ENCODE measurements around the gene PELI1. TPM values are rescaled to one million over a fixed set of nuclear protein-coding genes. Genes with fewer than 3 reads are reported as not detected.

PELI1 gene
- total RNA-seq, 1 experiment from 2014 or later, result 61.0 TPM

GRCh38 chr2:64186699-64187605, 42.7 kb upstream of the PELI1 start:
- TF ChIP-seq CTCF (conservative IDR thresholded peaks at IDR 0.05), result no peak
- Histone ChIP-seq H3K27ac (ENCODE audit: insufficient read length, low read depth, low read length) (no peak overlapping the region), H3K23ac (ENCODE audit: insufficient read length, low read depth, low read length) (no peak overlapping the region), H2BK20ac (ENCODE audit: low read depth, low read length, poor library complexity, severe bottlenecking) (no peak overlapping the region), H4K20me1 (ENCODE audit: control insufficient read depth, insufficient read depth, insufficient read length) (no peaks in the 10 kb centered on the region), H3T11ph (ENCODE audit: low read length) (no peak overlapping the region), H2BK15ac (ENCODE audit: low read depth, low read length) (no peak overlapping the region), H2BK120ac (ENCODE audit: low read depth, low read length, poor library complexity, severe bottlenecking) (no peak overlapping the region), H3K79me1 (ENCODE audit: insufficient read depth, low read depth, low read length, poor library complexity, severe bottlenecking) (no peaks in the 10 kb centered on the region), H3K56ac (ENCODE audit: insufficient read length, low read depth, low read length) (no peak overlapping the region), H4K5ac (ENCODE audit: insufficient read length, low read depth, low read length) (no peak overlapping the region), H3K4me2 (ENCODE audit: insufficient read depth, insufficient read length, low read length) (no peak overlapping the region), H2BK12ac (ENCODE audit: insufficient read length, low read depth, low read length) (no peak overlapping the region), H3K27me3 (ENCODE audit: insufficient read depth, low read length) (no peaks in the 10 kb centered on the region), H3K23me2 (ENCODE audit: insufficient read length, low read depth, low read length, poor library complexity, severe bottlenecking) (no peaks in the 10 kb centered on the region), H3K79me2 (ENCODE audit: insufficient read depth, low read length) (no peaks in the 10 kb centered on the region), H4K91ac (ENCODE audit: insufficient read length, low read depth, low read length) (no peak overlapping the region), H2AFZ (ENCODE audit: low read length) (no peak overlapping the region), H3K4ac (ENCODE audit: low read depth, low read length) (no peak overlapping the region), H3K9me3 (ENCODE audit: control insufficient read depth, low read depth, low read length) (no peaks in the 10 kb centered on the region), H2BK5ac (ENCODE audit: insufficient read length, low read length) (no peak overlapping the region), H3K18ac (ENCODE audit: insufficient read length, low read depth, low read length) (no peak overlapping the region), H3K14ac (ENCODE audit: insufficient read depth, low read length) (no peak overlapping the region), H3K9ac (ENCODE audit: extremely low read depth, insufficient read length, low read length) (no peak overlapping the region), H3K4me1 (ENCODE audit: insufficient read depth, low read length) (peaks cover 3% of the 10 kb centered on the region), H4K8ac (replicated peaks; ENCODE audit: insufficient read length, low read depth, low read length) (no peak overlapping the region), H2AK5ac (ENCODE audit: insufficient read length, low read length) (no peak overlapping the region)
- H3K27ac Mint-ChIP-seq, result no peak overlapping the region
- WGBS (ENCODE audit: extremely low coverage, insufficient read length, low lambda C conversion rate), result no CpG with 5 or more reads among the region's 2 CpGs
- H3K36me3 Mint-ChIP-seq (ENCODE audit: insufficient read depth in 1 of 3, low read depth in 3 of 3), result no peaks in the 10 kb centered on the region
- H3K4me1 Mint-ChIP-seq, result peaks cover 37 to 47% of the 10 kb centered on the region in 2 experiments
- no peaks in the 10 kb centered on the region for H3K9me3 Mint-ChIP-seq
- no peak for DNase-seq
- H3K4me3 Mint-ChIP-seq, result no peak overlapping the region
- H3K27me3 Mint-ChIP-seq (ENCODE audit: low read depth), result no peaks in the 10 kb centered on the region

Data from H9 (cell line).